Measurements from ENCODE around the gene MAS1. TPM values are rescaled to one million over a fixed set of nuclear protein-coding genes. Genes with fewer than 3 reads are reported as not detected.

Gene MAS1
- total RNA-seq, 1 donor from 2014 or later = not detected

DNA sequence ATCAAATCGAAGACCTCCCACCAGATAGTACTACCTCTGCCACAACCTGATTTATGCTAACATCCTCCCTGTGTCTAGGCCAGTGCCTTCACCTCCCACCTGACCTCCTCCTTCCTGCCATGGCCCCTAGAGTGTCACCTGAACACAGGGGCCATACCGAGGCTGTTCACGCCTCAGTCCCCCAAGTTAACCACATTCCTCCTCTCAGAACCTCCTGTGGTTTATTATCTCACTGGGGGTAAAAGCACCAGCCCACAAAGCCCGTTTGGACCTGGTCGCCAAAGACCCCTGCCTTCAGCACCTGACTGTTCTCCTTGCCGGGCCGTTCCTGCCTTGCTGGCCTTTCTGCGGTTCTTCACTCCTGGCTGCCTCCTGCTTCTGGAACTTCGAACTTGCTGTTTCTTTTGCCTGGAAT, 13.7 kb downstream of the MAS1 start:
- DNase-seq (no peak), ATAC-seq (no peak)
- Histone ChIP-seq H3K4me3 (no peak overlapping the region), H3K9me3 (no peaks in the 10 kb centered on the region), H3K36me3 (no peaks in the 10 kb centered on the region), H3K27me3 (no peaks in the 10 kb centered on the region), H3K27ac (no peak overlapping the region), H3K4me1 (no peaks in the 10 kb centered on the region)
- TF ChIP-seq, protein P1, sequence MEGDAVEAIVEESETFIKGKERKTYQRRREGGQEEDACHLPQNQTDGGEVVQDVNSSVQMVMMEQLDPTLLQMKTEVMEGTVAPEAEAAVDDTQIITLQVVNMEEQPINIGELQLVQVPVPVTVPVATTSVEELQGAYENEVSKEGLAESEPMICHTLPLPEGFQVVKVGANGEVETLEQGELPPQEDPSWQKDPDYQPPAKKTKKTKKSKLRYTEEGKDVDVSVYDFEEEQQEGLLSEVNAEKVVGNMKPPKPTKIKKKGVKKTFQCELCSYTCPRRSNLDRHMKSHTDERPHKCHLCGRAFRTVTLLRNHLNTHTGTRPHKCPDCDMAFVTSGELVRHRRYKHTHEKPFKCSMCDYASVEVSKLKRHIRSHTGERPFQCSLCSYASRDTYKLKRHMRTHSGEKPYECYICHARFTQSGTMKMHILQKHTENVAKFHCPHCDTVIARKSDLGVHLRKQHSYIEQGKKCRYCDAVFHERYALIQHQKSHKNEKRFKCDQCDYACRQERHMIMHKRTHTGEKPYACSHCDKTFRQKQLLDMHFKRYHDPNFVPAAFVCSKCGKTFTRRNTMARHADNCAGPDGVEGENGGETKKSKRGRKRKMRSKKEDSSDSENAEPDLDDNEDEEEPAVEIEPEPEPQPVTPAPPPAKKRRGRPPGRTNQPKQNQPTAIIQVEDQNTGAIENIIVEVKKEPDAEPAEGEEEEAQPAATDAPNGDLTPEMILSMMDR (IDR thresholded peaks at IDR 0.05) = no peak
- intact Hi-C loops (cut with DNase I) = no loop called here

DNA sequence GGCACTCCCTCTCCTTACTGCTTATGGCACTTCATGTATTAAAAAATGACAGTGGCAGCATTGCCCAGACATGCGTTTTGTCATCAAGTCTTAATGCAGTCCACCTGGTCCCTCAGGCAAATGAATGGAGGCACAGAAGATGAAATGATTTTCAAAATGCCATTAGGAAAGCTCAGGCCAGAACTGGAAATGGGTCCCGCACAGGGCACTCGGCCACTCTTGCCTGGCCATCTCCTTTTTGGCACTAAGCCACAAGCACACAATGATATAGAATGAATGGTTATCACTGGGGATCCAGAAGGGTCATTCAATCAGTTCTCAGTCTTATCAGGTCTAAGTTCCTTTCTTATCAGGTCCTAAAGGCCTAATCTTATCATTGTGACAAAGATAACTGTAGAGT, 15.6 kb downstream of the MAS1 start:
- TF ChIP-seq, protein P1 (IDR thresholded peaks at IDR 0.05) = no peak
- Histone ChIP-seq H3K36me3 (no peaks in the 10 kb centered on the region), H3K27ac (no peak overlapping the region), H3K9me3 (no peaks in the 10 kb centered on the region), H3K4me1 (no peaks in the 10 kb centered on the region), H3K4me3 (no peak overlapping the region), H3K27me3 (no peaks in the 10 kb centered on the region)
- DNase-seq (no peak), ATAC-seq (no peak)
- intact Hi-C loops (cut with DNase I) = no loop called here

GRCh38 chr6:159908535-159908934, 17.7 kb downstream of the MAS1 start:
- ATAC-seq = no peak
- intact Hi-C loops (cut with DNase I) = no loop called here
- TF ChIP-seq, protein P1 (IDR thresholded peaks at IDR 0.05) = no peak

GRCh38 chr6:159908979-159909378, 18.2 kb downstream of the MAS1 start:
- DNase-seq (no peak), ATAC-seq (no peak)
- TF ChIP-seq, protein P1 (IDR thresholded peaks at IDR 0.05) = no peak
- Histone ChIP-seq H3K4me1 (no peaks in the 10 kb centered on the region), H3K4me3 (no peak overlapping the region), H3K27ac (no peak overlapping the region), H3K9me3 (no peaks in the 10 kb centered on the region), H3K27me3 (no peaks in the 10 kb centered on the region), H3K36me3 (no peaks in the 10 kb centered on the region)
- intact Hi-C loops (cut with DNase I) = no loop called here

More at GRCh38 chr6:159908535-159908934, 17.7 kb downstream of the MAS1 start:
- no peak for DNase-seq
- Histone ChIP-seq H3K4me3 (no peak overlapping the region), H3K9me3 (no peaks in the 10 kb centered on the region), H3K4me1 (no peaks in the 10 kb centered on the region), H3K36me3 (no peaks in the 10 kb centered on the region), H3K27me3 (no peaks in the 10 kb centered on the region), H3K27ac (no peak overlapping the region)

DNA sequence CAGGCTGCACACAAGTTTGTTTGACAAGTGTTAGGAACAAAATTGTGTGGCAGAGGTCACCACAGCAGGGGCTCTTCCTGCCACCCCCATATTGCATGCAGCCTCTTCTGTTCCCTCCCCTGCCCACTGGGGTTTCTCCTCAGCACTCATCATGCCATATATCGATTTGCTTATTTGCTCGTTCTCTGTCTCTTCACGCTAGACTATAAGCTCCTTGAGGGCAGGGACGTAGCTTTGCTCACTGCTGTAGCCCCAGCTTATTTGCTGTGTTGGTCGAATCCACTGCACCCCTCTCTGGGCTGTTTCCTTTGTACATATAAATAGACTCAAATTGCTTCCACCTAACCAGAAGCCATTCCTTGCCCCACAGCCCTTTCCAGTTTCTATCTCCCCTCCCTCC, 19.6 kb downstream of the MAS1 start:
- H3K9me3 ChIP-seq = no peaks in the 10 kb centered on the region
- no peak overlapping the region for H3K4me3 ChIP-seq
- no peak for DNase-seq
- H3K27ac ChIP-seq = no peak overlapping the region
- intact Hi-C loops (cut with DNase I) = no loop called here
- H3K4me1 ChIP-seq = no peaks in the 10 kb centered on the region
- no peaks in the 10 kb centered on the region for H3K36me3 ChIP-seq
- no peaks in the 10 kb centered on the region for H3K27me3 ChIP-seq
- TF ChIP-seq, protein P1 (IDR thresholded peaks at IDR 0.05) = no peak
- ATAC-seq = no peak

GRCh38 chr6:159913375-159913774, 22.6 kb downstream of the MAS1 start:
- no peaks in the 10 kb centered on the region for H3K4me1 ChIP-seq
- no peak overlapping the region for H3K27ac ChIP-seq
- H3K27me3 ChIP-seq = no peaks in the 10 kb centered on the region
- ATAC-seq (no peak), DNase-seq (no peak)
- TF ChIP-seq, protein P1 (IDR thresholded peaks at IDR 0.05) = no peak
- H3K36me3 ChIP-seq = no peaks in the 10 kb centered on the region
- no peak overlapping the region for H3K4me3 ChIP-seq
- H3K9me3 ChIP-seq = no peaks in the 10 kb centered on the region
- intact Hi-C loops (cut with DNase I) = no loop called here
